Epidermal melanocyte (primary cell): ENCODE measurements around the gene LPAR3.
A peak's percentile ranks its signal among the peaks of the same experiment; 100 is the strongest.

ENCODE experiments used
- DNase-seq: peaks from one replicate; pipeline ENCODE4 v3.0.0; 2011; ENCODE audit warnings: low spot score; ENCODE audit not compliant: insufficient read length

Gene LPAR3

DNA sequence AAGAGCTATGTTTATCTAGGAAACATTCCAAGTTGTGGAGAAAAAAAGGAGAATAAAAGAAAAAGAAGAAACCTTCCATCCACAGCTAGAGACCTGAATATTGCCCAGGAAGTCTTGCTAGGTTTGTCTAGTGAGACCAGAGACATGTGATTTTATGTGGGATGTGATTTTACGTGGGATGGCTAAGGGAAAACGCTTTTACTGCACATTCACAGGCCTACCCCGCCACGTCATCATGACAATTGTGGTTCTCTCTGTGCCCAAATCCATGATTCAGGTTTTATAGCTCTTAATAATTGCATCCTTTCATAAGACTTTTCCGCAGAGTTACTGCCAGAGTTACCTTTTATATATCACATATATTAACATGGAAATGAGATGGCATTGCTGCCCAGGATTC lies 116.4 kb downstream of the LPAR3 start:
- DNase-seq = no peak

GRCh38 chr1:84775535-84775920 lies 117.5 kb downstream of the LPAR3 start:
- no peak for DNase-seq

DNA sequence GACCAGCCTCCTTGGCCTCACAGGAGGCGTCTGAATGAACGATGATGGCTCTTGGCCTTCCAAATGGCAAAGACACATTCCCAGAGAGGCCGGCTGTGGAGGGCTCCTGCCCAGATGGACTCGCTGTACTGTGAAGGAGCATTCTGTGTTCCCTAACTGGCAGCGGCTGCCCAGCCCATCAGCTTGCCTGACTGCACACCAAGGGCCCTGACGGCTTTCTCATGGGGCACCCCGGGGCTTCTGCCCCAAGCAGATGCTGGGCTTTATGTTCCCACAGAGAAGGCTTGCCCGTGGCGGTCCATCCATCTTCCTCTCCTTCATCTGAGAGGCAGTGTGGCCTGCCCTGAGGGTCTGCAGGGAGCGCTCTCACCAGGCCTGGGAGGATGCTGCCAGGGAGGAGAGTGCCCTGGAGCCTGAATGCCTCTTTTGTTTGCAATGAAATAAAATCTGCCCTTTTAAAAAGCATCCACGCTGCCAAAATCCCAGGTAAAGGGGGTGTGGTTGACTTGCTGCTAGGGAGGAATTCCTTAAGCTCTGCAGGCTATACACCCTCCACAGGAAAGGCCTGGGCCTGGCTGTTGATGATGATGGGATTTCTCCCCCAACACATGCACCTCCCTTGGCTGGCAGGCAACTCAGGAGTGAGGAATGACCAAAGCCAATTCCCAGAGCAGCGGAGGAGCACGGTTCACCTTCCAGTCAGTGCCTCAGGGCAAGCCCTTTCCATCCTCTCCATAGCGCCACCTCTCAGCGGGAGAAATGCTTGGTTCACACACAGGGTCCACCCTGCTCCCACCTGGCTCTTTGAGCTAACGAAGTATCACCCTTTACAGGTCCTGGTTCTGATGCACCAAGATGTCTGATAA lies 118.1 kb downstream of the LPAR3 start:
- DNase-seq = no peak

GRCh38 chr1:84773933-84774497 lies 119.0 kb downstream of the LPAR3 start:
- DNase-seq = no peak

DNA sequence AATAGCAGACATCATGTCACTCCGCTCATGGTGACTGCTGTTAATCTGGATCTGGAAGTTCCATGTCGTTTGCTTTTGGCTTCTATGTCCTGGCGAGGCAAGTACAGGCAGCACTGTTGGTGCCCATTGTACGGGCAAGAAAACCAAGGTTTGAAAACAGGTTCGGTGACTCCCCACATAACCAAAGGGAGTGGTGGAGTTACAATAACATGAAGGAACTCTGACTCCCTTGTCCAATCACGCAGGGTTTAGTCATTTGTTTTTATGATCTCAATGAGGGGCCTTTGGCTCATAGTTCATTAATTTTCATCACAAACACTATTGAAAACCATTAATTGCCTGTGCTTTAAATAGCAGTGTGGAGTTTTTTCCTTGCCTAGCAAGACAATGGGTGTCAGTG lies 119.8 kb downstream of the LPAR3 start:
- no peak for DNase-seq

GRCh38 chr1:84772428-84772943 lies 120.5 kb downstream of the LPAR3 start:
- peak; percentile 81 for DNase-seq

DNA sequence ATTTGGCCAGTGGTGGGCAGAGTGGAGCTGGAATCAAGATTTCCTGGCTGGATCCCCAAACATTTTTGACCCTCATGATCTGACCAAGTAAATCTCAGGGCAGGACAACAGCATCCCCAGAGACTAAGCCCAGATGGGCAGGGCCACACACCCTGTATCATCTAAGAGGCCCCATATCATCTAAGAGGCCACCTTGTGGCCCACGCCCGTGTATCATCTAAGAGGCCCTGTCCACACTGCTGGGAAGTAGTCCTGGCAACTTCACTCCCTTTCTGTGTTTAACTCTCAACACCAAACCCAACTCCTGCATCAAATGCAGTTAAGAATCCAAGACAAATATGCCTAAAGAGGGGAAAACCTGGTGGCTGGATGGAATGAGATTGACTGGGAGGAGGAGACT lies 121.1 kb downstream of the LPAR3 start:
- no peak for DNase-seq

DNA sequence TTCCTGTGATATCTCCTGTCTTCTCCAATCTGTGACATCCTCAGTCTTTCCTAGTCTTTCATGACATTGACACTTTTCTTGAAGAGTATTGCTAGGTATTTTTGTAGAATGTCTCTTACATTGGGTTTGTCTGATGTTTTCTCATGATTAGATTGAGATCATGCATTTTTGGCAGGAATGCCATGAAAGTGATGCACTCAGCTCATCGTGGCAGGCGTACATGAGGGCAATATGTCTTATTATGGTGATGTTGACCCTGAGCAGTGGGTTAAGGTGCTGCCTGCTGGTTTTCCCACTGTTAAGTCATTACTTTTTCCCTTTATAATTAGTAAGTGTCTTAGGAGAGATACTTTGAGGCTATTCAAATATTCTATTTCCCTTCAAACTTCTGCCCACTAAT lies 122.5 kb downstream of the LPAR3 start:
- no peak for DNase-seq

- DNase-seq = no peak
Observed at GRCh38 chr1:84769636-84770035, 123.4 kb downstream of the LPAR3 start.

DNA sequence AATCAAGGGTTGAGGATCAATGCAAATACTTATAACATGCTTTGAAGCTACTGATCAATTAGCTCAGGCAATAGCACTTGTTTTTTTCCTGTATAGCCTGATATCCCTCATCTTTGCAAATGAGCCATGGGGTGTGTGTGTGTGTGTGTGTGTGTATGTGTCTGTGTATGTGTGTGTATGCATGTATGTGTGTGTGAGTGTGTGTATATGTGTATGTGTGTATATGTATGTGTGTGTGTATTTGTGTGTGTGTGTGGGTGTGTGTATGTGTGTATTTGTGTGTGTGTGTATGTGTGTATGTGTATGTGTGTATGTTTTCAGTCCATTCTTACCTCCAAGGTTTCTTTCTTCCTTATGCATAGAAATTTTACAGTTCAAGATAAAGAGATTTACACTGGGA lies 124.4 kb downstream of the LPAR3 start:
- no peak for DNase-seq

DNA sequence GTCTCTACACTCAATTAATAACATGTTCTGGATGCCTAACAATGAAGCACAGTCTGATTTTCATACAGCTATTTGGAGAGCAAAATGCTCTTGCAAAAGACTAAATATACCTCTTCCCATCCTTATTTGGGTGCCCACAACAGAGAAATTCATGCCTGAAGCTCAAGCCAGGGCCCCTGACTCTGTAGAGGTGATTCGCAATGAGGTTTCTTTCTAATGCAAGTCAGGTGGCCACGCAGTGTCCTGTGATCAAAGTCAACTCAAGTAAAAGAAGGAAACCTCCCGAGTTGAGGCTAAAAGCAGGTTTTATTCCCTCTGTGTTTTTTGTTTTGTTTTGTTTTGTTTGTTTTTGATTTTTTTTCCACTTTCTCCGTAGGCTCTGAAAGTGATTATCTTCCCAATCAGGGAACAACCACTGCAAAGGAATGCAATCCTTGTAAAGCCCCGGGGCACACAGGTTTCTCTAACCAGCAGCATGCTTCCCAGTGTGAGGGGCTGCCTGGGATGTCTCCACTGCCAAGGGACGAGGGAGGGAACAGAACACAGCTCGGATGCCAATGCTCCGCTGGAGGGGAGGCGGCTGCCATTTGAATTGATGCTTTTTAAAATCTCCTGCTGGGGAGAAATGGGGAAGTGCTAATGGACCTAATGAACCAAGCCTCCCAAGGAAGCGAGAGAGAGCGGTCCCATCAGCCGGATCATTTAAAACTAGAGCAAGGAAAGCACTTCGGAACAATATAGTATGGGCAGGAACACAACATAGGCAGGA lies 128.9 kb downstream of the LPAR3 start:
- no peak for DNase-seq

DNA sequence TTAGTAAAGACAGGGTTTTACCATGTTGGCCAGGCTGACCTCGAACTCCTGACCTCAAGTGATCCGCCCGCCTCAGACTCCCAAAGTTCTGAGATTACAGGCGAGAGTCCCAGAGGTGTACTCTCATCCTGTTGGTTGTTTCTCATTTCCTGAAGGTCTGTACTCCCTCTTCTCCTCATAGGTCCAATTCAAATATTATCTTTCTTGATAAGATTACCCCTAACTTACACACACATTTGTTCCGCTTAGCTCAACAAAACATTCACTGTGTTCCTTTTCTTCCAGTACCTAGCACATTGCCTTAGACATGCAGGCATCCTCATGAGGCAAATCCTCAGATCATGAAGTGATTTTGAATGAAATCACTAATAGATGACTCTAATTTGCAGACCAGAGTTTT lies 130.3 kb downstream of the LPAR3 start:
- no peak for DNase-seq
